ENCODE results near the gene ZNF202.
"Not testable (repeated sequence)": the region's sequence is repeated elsewhere in the genome, so short reads cannot be mapped to it uniquely, and the experiment has no call there.

Gene ZNF202

GRCh38 chr11:123741159-123742030 lies at the start of gene ZNF202:
TSS of gene ZNF202 (minus strand) at chr11:123741660. CDS start at chr11:123730888, 10,772 bp downstream.
- peak; percentile 84 for DNase-seq

- no peak for DNase-seq
Measured at GRCh38 chr11:123783536-123783935, 42.1 kb upstream of the ZNF202 start.

DNA sequence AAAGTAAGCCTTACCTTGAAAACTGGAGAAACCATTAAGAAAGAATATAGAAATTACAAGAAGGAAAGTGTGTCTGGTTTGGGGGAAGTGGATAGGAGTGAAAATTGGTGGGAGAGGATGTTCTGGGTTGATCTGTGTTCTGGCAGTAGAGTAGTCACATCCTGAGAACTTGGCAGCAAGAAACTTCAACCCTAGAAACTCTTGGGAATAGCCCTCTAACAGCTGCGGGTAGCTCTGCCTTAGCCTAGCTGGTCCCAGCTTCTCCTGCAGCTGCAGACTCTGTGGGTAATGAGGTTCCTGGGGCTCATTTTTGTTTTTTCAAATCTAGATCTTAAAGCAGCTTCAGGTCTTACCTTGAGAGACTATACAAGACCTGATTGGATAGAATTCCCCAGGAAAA lies 37.1 kb upstream of the ZNF202 start:
- no peak for DNase-seq

DNA sequence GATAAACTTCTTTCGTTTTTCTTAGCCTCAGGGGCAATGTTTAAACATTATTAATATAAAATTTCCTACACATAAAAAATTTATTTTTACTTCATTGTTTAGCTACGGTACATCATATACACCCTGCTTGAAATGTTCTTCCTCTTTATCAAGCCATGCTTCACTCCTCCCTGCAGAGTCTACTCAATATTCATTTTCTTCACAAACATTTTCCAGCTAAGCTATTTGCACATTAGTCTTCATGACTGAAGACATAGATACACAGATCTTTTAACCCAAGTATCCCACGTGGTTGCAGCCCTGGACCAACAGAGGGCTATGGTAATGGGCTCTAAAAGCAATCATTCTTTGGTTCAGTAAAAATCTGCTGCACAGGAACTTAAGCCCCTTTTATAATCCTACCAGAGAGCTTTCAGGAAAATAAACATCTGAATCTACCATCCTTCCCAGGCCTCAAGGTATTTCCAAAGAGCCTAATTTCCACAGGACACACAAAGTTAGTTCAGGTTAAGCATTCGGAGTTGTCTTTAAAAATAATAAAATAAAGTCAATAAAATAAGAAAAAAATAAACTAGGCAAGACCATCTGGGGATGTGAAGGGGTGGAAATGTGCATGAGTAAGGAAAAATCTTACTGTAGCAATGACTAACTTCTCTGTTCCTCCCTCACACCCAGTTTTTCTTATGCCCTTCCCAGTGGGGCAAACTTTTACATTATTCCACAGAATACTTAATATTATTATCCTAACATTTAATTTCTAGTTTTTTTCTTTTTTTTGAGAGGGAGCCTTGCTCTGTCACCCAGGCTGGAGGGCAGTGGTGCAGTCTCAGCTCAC lies 34.5 kb upstream of the ZNF202 start:
- no peak for DNase-seq

DNA sequence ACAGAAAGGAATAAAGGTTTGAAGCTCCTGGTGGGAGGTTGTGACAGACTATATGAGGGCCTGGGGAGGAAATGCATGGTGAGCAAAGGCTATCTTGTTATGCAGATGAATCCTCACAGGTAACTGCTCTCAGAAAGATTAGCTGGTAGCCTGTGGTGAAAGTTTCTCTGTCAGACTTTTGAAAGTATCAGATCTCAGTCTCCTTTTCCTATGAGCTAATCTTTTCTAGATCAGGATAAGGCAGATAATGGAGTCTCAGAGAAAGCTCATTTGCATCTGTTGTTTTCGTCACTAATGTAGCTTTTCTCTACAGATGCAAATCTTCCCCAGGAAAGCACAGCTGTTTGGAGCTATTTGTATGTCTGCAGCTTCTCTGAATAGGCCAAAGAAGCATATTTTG lies 33.8 kb upstream of the ZNF202 start:
- no peak for DNase-seq

DNA sequence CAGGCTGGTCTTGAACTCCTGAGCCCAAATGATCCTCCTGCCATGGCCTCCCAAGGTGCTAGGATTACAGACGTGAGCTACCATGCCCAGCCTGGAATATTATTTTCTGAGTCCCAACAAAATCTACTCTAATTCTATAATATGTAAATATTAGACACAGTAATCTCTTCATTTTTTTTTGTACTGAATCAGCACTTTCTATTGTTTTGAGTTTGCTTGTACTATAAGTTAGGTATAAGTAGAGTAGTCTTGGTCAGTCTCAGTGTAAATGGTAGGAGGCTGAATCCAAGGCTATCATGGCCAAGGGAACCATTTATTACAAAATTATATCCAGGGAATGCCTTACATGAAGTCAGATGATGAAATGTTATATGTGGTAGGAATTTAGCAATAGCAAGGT lies 32.5 kb upstream of the ZNF202 start:
- DNase-seq, result no peak

DNA sequence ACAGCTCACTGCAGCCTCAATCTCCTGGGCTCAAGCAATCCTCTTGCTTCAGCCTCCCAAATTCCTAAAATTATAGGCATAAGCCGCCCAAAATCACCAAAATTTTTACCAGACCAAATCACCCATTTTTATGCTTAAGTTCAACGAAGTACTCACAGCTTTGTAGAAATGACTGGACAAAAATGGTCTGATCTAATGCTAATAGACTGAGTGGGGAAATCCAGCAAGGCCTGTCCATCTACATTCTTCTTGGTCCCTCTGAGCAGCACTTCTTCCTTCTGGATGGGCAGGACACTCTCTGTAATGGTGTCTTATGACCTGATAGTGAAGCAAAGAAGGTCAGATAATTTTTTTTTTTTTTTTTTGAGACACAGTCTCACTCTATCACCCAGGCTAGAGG lies 31.6 kb upstream of the ZNF202 start:
- DNase-seq, result no peak

- DNase-seq, result no peak
Measured at GRCh38 chr11:123771664-123772063, 30.2 kb upstream of the ZNF202 start.

- DNase-seq, result no peak
Measured at GRCh38 chr11:123770712-123771111, 29.3 kb upstream of the ZNF202 start.

DNA sequence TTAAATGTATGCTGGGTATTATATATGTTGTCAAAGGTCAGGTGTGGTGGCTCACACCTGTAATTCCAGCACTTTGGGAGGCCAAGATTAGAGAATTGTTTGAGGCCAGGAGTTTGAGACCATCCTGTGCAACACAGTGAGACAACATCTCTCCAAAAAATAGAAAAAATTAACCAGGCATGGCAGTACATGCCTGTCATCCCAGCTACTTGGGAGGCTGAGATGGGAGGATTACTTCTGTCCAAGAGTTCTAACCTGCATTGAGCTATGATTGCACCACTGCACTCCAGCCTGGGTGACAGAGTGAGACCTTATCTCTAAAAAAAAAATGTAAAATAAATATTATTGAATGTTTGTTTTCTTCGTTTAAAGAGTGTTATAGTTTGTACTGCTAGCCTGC lies 24.1 kb upstream of the ZNF202 start:
- no peak for DNase-seq

GRCh38 chr11:123762422-123762821 lies 21.0 kb upstream of the ZNF202 start:
- no peak for DNase-seq

DNA sequence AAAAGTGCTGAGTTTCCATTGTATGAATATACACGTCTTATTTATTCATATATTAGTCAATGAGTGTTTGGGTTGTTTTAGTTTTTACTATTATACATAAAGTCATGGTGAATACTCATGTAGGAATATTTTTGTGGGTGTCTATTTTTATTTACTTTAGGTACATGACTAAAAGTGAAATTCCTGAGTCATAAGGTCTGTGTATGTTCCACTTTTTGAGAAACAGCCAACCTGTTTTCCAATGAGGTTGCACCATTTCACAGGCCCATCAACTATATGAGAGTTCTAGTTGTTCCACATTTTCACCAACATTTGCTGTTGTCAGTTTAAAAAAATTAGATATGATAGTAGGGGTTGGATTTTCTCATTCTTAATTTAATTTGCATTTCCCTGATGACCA lies 19.4 kb upstream of the ZNF202 start:
- no peak for DNase-seq

GRCh38 chr11:123757976-123758375 lies 16.5 kb upstream of the ZNF202 start:
- no peak for DNase-seq

DNA sequence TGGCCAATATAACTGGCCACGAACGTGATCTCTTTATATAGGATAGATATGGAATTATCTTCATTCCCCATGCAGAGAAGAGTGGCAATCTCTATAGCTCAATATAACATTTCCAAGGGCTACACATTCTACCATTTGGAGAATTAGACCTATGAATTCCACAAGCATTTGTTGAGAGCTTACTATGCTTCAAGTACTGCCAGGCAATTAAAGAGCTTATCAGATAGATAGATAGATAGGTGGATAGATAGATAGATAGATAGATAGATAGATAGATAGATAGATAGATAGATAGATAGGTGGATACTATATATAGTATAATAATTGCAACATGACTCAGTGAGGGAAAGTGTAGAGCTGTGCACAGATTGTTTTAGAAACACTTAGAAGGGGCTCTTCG lies 14.4 kb upstream of the ZNF202 start:
- no peak for DNase-seq

DNA sequence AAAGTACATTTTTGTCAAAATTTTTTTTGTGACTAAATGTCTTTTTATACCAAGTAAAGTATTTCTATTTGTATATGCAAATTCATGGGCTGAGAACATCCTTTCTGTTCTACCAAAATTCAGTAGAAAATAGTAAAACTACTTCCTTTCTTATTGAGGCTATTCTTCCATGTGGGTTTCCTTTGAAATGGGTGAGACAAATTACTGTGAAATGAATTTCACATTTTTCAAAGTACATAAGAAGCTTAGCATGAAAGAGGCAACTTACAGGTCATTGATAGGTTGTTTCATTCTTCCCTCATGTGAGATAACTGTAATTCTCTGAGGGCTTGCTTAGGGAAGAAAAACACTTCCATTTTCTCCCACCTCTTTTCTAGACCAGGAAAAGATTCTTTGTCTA lies 13.9 kb upstream of the ZNF202 start:
- DNase-seq, result no peak

DNA sequence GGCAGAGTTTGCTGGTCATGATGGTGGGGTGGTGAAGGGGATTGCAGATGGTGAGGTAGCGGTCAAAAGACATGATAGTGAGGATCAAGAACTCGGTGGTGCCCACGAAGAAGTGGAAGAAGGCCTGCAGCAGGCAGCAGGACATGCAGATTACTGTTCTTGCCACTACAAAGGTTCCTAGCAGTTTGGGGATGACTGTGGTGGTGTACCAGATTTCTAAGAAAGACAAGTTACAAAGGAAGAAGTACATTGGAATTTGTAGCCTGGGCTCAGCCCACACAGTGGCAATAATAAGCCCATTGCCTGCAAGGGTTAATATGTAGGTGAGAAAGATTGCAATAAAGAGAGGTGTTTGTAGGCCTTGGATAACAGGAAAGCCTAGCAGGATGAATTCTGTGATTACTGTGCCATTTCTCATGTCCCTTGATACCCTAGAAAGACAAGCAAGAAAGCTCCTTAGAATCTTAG lies 12.7 kb upstream of the ZNF202 start, which contains the start of gene OR6X1:
Gene OR6X1, minus strand, starts transcription at position 418 of the 468 bp plus-strand sequence. Its CDS starts 0 bp downstream, at position 418.
- DNase-seq, result no peak

- DNase-seq, result no peak
Measured at GRCh38 chr11:123753110-123753509, 11.7 kb upstream of the ZNF202 start.

GRCh38 chr11:123751781-123752180 lies 10.3 kb upstream of the ZNF202 start:
- DNase-seq, result no peak

- not testable (repeated sequence) for DNase-seq
Measured at GRCh38 chr11:123748349-123748748, 6.9 kb upstream of the ZNF202 start.

- DNase-seq, result no peak
Measured at GRCh38 chr11:123745764-123746451, 4.4 kb upstream of the ZNF202 start.

DNA sequence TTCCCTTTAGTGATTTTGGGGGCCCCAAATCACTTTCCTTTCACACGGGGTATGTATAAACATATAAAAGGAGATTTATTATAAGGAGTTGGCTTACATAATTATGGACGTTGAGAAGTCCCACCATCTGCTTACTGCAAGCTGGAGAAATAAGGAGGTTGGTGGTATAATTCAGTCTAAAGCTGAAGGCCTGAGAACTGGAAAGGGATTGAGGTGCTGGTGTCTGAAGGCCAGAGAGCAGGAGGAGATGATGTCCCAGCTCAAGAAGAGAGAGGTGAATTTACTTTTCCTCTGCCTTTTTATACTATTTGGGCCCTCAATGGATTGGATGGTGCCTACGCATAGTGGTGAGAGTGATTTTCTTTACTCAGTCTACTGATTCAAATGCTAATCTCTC lies 1.3 kb upstream of the ZNF202 start:
- no peak for DNase-seq

- DNase-seq, result no peak
Measured at GRCh38 chr11:123742031-123742723, 717 bp upstream of the ZNF202 start.

DNA sequence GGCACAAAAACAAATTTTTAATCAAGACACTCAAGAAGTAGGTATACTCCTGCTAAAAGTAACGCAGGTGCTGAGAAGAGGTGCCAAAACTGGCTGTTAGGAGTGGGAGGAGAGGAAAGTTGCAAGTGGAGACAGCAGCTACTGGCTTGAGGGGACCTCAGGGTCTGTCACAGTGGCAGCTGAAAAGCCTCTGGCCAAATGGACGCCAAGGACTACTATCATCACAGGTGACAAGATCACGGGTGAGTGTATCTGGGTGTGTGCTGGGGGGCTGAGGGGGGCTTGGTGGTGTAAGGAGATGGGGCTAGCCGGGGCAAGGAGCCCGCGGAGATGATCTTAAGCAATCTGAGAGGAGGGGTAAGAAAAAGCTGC lies 687 bp downstream of the ZNF202 start:
- DNase-seq, result no peak
